Right lobe of liver (tissue), 4 donors: ENCODE results near the gene BDH1.

Experiments used
- POLR2A ChIP-seq: fragments of 450-650 bp; IDR thresholded peaks from one replicate; pipeline ENCODE4 v1.6.1; 2017; ENCODE audit warnings: antibody characterized with exemption, mild to moderate bottlenecking
- TF ChIP-seq, protein P1 (sequence below), 4 donors: fragments of 200-600 bp in 3 of 4; fragments of 450-650 bp in 1 of 4; IDR thresholded peaks; one replicate each; pipeline versions ENCODE4 v1.5.1 to v1.8.0; 2016 to 2022; ENCODE audit warnings: antibody characterized with exemption in 4 of 4, mild to moderate bottlenecking in 2 of 4
- donor health status: DM: no; HTN: no; CAD: no.
- donor health status: DM: no; HTN: no; CAD: no.
- donor health status: DM: no; HTN: yes; CAD: no.

GRCh38 chr3:197545101-197545500 lies 10.7 kb downstream of the BDH1 start:
- TF ChIP-seq, protein P1, sequence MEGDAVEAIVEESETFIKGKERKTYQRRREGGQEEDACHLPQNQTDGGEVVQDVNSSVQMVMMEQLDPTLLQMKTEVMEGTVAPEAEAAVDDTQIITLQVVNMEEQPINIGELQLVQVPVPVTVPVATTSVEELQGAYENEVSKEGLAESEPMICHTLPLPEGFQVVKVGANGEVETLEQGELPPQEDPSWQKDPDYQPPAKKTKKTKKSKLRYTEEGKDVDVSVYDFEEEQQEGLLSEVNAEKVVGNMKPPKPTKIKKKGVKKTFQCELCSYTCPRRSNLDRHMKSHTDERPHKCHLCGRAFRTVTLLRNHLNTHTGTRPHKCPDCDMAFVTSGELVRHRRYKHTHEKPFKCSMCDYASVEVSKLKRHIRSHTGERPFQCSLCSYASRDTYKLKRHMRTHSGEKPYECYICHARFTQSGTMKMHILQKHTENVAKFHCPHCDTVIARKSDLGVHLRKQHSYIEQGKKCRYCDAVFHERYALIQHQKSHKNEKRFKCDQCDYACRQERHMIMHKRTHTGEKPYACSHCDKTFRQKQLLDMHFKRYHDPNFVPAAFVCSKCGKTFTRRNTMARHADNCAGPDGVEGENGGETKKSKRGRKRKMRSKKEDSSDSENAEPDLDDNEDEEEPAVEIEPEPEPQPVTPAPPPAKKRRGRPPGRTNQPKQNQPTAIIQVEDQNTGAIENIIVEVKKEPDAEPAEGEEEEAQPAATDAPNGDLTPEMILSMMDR (IDR thresholded peaks at IDR 0.05) = no peak
- no peak for TF ChIP-seq POLR2A
